T-helper 9 cell (primary cell): Measurements from ENCODE around the gene PLEKHA4.
A peak's percentile ranks its signal among the peaks of the same experiment; 100 is the strongest.
"Not testable (repeated sequence)": the region's sequence is repeated elsewhere in the genome, so short reads cannot be mapped to it uniquely, and the experiment has no call there.

Source experiments
- DNase-seq: peaks from one replicate; pipeline ENCODE4 v3.0.0-alpha.2; 2020

Gene PLEKHA4

GRCh38 chr19:48796298-48797083, 71.9 kb downstream of the PLEKHA4 start:
- no peak for DNase-seq

GRCh38 chr19:48795685-48796070, 72.7 kb downstream of the PLEKHA4 start:
- no peak for DNase-seq

- DNase-seq: peak; percentile 78
Measured at GRCh38 chr19:48795055-48795684, 73.2 kb downstream of the PLEKHA4 start.

- DNase-seq: no peak
Measured at GRCh38 chr19:48794291-48794690, 74.1 kb downstream of the PLEKHA4 start.

GRCh38 chr19:48793271-48793670, 75.1 kb downstream of the PLEKHA4 start:
- no peak for DNase-seq

GRCh38 chr19:48787331-48787730, 81.1 kb downstream of the PLEKHA4 start:
- not testable (repeated sequence) for DNase-seq
